ENCODE measurements around the gene DUSP8. TPM values are rescaled to one million over a fixed set of nuclear protein-coding genes. Genes with fewer than 3 reads are reported as not detected.

Gene DUSP8
- total and polyA plus RNA-seq, 9 of the 15 experiments (the other 6 are each of a cell fraction or from before 2014, with no cell fraction given) = 0.14 to 2.0 (median 0.86) TPM; not detected in 2

DNA sequence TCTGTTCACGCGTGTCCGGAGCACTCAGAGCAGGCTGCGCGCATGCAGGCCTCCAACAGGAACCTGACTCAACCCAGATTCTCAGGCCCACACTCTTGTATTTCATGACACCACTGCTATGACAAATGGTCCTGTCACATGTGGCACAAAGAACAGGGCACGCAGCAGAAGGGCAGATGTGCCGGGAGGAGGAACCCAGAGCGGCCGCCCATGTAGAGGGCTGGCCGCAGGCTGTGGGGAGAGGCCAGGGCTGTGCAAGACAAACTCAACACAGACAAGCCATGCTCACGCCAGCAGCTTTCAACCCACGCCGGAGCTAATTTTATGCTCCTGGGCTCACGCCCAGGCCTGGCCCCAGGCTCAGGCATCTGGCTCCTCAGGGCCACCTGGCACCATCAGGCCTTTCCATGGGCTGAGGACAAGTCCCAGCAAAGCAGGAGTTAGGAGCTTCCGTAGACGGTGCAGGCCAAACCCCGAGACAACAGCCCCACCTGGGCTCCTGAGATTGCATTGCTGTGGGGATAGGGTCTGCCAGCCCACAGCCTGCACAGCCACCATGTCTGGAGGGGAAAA, 40.0 kb downstream of the DUSP8 start:
- ChIA-PET CTCF (ENCODE audit: low intra/inter-chr PET ratio) (no interaction called here), POLR2A (interaction anchor here (0.6 to 1.3 kb wide), 2 partner anchors 15 to 184 kb away, joined by 3 to 6 read pairs; no protein-coding TSS in a partner anchor)
- H3K9me3 ChIP-seq (replicated peaks; ENCODE audit: control insufficient read depth, insufficient read depth, low read depth, low read length) = no peaks in the 10 kb centered on the region
- H3K79me2 ChIP-seq (ENCODE audit: control insufficient read depth, insufficient read depth, low read length) = peaks cover 39% of the 10 kb centered on the region; the same call in 2 of the 3 replicates
- H3K9ac ChIP-seq (ENCODE audit: insufficient read depth in 1 of 2, low read depth in 2 of 2, low read length in 2 of 2) = peak overlapping the region in 1 of 2 experiments; percentile 56; a peak in 1 of 4 replicates
- peaks cover 11% of the 10 kb centered on the region; the same call in 1 of the 3 replicates for H3K36me3 ChIP-seq (ENCODE audit: control insufficient read depth, insufficient read depth, low read length)
- peaks cover 40% of the 10 kb centered on the region for H4K20me1 ChIP-seq (replicated peaks; ENCODE audit: control insufficient read depth, insufficient read depth, low read length)
- ATAC-seq = no peak
- no peak overlapping the region for H3K4me2 ChIP-seq (ENCODE audit: insufficient read depth, low read length)
- H3K9me1 ChIP-seq (ENCODE audit: control insufficient read depth, insufficient read depth, low read length) = peaks cover 12% of the 10 kb centered on the region
- no peak for FAIRE-seq
- no TSS peak for BruUV-seq (replicated peaks)
- no peak overlapping the region for H3K4me3 ChIP-seq
- H2AFZ ChIP-seq (ENCODE audit: low read depth, low read length) = no peak overlapping the region
- TF ChIP-seq, protein P1, sequence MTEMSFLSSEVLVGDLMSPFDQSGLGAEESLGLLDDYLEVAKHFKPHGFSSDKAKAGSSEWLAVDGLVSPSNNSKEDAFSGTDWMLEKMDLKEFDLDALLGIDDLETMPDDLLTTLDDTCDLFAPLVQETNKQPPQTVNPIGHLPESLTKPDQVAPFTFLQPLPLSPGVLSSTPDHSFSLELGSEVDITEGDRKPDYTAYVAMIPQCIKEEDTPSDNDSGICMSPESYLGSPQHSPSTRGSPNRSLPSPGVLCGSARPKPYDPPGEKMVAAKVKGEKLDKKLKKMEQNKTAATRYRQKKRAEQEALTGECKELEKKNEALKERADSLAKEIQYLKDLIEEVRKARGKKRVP (CRISPR knock-in tag; IDR thresholded peaks at IDR 0.05) = no peak
- no peak for TF ChIP-seq TAF15 (IDR thresholded peaks at IDR 0.05; ENCODE audit: low read depth, low read length)
- TF ChIP-seq HDAC8 (tag; IDR thresholded peaks at IDR 0.05) = no peak
- no peak for TF ChIP-seq ZNF79 (CRISPR knock-in tag; IDR thresholded peaks at IDR 0.05; ENCODE audit: low read depth)
- TF ChIP-seq TCF7 (IDR thresholded peaks at IDR 0.05; ENCODE audit: borderline replicate concordance) = no peak
- TF ChIP-seq ZNF584 (CRISPR knock-in tag; IDR thresholded peaks at IDR 0.05; ENCODE audit: low read depth) = no peak
- TF ChIP-seq, protein P2, sequence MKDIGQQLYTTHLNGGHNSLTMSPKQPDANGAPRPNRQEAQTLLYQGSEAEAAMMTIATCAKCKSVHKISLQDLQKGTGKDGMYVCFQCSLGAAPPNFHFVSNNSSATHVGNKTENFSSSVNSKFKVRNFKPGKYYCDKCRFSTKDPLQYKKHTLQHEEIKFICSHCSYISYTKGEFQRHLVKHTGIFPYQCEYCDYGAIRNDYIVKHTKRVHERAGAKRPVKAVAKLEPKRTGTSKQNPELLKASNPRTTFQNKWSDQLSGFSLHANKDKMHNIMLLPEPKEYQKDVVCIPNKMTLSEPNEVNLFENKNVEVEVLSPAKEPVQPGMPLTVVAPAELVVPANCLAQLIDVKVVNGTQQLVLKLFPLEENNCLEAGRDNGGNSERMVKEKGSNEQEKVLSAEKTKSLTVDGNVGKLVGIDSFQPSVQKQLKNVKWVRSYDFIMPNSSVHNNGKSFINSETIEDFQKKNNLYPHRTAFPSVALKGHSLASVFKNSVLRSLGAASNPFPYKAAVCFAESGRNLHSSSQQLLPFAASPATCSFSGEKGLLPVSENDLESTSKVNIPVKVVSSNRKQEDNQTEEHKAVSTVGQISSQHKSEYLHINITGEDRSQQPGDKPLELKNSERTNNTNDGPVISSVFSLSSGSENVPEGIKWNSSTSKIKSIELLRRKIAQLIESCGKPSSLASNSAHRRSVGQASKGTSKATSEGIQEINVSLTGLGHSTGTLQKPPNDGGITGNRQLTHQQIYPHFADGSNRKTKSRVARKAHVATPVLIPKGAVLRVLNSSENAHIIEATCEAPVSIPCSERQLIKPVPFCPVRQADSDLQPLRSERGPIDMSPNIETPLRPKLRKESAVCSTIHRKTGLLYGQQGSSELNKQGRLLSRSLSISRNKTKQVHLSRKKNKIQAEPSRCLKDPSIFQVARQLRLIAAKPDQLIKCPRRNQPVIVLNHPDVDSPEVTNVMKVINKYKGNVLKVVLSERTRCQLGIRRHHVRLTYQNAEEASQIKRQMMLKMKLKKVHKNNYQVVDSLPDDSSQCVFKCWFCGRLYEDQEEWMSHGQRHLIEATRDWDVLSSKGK (CRISPR knock-in tag; IDR thresholded peaks at IDR 0.05) = no peak
- TF ChIP-seq C11orf30 (IDR thresholded peaks at IDR 0.05; ENCODE audit: low read depth) = no peak
- no peak for TF ChIP-seq ZNF224 (CRISPR knock-in tag; IDR thresholded peaks at IDR 0.05)
- TF ChIP-seq TRIM24 (IDR thresholded peaks at IDR 0.05) = no peak
- no peak for TF ChIP-seq ZNF165 (CRISPR knock-in tag; IDR thresholded peaks at IDR 0.05; ENCODE audit: borderline replicate concordance)
- no peak for TF ChIP-seq ZNF316 (IDR thresholded peaks at IDR 0.05)
- no peak for TF ChIP-seq ZNF583 (CRISPR knock-in tag; IDR thresholded peaks at IDR 0.05)
- TF ChIP-seq RHOXF2B (CRISPR knock-in tag; conservative IDR thresholded peaks at IDR 0.05) = no peak
- in situ Hi-C loops (cut with MboI) (no loop called here), intact Hi-C loops (cut with micrococcal nuclease) (no loop called here)
- DNase-seq (ENCODE audit: extremely low read depth in 1 of 4, low spot score in 3 of 4) = no peak
- 98% methylated on average over 14 of the region's 17 CpGs for WGBS (ENCODE audit: insufficient coverage, low coverage, missing lambda C conversion rate)
- no peak overlapping the region for H3K27ac ChIP-seq (ENCODE audit: extremely low read depth, low read depth, low read length)
- peaks cover 0 to 40% of the 10 kb centered on the region in 2 experiments; a peak in 3 of 5 replicates for H3K4me1 ChIP-seq (replicated peaks in 1 of 2; ENCODE audit: control insufficient read depth in 2 of 2, insufficient read depth in 2 of 2, low read length in 2 of 2)
- H3K27me3 ChIP-seq (ENCODE audit: control insufficient read depth in 2 of 2, insufficient read depth in 2 of 2, low read length in 2 of 2) = no peaks in the 10 kb centered on the region
